Mucosa of gallbladder (tissue), 1 donor: ENCODE measurements around the gene CYB561D2. TPM values are rescaled to one million over a fixed set of nuclear protein-coding genes. Genes with fewer than 3 reads are reported as not detected.
A peak's percentile ranks its signal among the peaks of the same experiment; 100 is the strongest.

Source experiments
- DNase-seq: peaks from one replicate; pipeline ENCODE4 v3.0.0-alpha.2; 2020; ENCODE audit warnings: low spot score
- total RNA-seq: library from RNA; stranded (reverse); gene quantifications from one replicate; pipeline ENCODE4 v1.2.1, GENCODE V29; 2021
- donor health status: DM: no; HTN: no; CAD: no.

CYB561D2 gene
- total RNA-seq, 1 donor from 2014 or later, result 35.4 TPM

DNA sequence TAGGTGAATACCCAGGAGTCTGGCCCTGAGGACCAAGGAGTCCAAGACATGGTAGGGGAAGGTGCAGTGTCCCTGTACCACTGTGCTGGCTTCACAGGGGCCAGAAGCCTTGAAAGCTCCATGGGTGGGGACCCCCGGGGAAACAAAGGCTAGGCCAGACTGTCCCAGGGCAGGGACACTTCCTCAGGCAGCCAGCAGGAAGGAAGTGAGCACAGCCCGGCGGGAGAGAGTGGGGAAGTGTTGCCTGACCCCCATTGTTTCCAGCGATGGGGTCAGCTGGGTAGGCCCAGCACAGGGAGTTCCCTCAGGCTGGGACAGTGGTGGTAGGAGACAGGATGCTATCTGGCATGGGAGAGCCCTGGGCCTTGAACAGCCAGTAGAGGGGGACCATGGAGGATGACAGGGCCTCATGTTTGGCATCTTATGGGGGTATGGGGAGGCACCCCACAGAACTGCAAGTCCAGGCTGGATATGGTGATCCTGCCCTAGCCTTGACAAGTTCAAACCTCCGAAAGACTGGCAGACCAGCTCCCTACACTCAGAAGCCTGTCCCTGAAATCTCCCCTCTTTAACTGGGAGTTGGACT is 27.0 kb upstream of the CYB561D2 start:
- no peak for DNase-seq

GRCh38 chr3:50324351-50325112 is 26.1 kb upstream of the CYB561D2 start:
- no peak for DNase-seq

DNA sequence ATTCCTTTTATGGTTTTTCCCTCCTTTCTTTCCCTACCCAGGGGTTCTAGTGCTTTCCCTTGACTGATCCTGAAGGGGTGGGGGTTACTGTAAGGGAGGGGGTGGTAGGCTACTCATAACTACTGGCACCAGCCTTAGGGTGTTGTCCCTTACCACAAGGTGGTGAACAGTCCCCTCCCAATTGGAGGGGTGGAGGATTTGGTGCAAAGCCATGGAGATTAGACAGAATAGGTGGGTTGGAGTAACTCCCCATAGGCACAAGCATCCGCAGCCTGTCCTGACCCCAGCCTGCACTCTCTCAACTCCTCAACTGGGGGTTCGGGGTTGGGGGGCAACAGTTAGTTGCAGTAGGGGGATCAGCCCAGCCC is 25.6 kb upstream of the CYB561D2 start:
- DNase-seq, result no peak

GRCh38 chr3:50325497-50326181 is 25.0 kb upstream of the CYB561D2 start:
- no peak for DNase-seq

- DNase-seq, result no peak
Observed at GRCh38 chr3:50326182-50326541, 24.5 kb upstream of the CYB561D2 start.

DNA sequence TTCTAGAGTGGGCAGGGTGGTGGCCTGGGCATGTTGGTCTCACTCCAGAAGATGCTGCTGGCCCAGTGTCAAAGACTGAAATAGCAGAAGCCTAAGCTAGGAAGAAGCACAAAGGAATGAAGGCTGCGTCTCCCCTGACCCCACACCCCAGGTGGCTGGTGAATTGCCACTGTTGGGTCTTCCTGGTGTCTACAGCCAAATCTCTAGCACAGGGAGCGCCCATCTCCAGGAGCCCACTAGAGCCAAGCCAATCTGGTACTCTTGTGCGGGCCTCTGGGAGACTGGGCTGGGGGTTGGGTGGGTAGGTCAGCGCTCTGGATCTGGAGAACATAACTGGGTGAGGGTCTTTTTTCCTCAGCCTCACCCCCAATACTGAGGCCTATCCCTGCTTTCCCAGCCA is 23.5 kb upstream of the CYB561D2 start:
- no peak for DNase-seq

GRCh38 chr3:50327943-50328691 is 22.5 kb upstream of the CYB561D2 start, which contains the start of gene TUSC2:
Gene TUSC2, minus strand, starts transcription at chr3:50328223. Its CDS starts 124 bp downstream, at chr3:50328099.
- peak; percentile 98 for DNase-seq

DNA sequence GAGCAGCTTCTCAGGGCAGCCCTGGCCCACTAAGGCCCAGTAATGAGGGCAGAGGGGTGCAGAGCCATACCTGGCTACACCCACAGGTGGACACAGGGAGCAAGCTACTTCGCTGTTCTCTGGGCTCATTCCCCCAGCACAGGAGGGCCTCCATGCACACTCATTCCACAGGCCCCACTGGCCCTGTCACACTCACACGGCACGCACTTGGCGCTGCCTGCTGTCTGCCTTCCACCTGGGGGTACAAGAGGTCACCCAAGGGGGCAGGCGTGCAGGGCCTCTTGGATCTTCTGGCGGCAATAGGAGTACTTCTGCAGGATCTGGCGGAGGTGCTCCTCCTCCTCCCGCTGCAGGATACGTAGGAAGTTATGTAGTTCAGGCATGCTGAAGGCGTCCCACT is 20.3 kb upstream of the CYB561D2 start:
- DNase-seq, result no peak

DNA sequence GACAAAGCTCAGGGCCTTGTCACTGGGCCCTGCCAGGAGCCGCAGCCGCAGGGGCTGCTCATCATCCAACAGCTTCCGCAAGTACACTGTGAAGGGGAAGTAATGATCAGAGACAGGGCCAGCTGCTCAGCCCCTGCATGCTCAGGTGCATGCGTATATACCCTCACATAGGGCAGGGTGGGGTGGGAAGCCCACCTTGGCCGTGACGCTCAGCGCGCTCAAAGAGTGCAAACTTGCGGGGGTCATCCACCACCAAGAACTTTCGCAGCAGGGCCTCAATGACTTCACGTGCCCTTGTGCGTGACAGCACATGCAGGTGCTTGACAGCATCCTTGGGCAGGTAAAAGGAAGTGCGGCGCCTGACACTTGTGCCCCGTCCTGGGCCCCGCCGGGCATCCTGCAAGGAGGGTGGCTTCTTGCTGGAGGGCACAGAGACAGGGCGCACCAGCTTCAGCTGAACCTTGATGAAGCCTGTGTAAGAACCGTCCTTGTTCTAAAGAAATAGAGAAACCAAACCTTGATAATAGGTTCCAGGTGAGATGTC is 19.2 kb upstream of the CYB561D2 start:
- no peak for DNase-seq

- no peak for DNase-seq
Observed at GRCh38 chr3:50333744-50334328, 16.8 kb upstream of the CYB561D2 start.

DNA sequence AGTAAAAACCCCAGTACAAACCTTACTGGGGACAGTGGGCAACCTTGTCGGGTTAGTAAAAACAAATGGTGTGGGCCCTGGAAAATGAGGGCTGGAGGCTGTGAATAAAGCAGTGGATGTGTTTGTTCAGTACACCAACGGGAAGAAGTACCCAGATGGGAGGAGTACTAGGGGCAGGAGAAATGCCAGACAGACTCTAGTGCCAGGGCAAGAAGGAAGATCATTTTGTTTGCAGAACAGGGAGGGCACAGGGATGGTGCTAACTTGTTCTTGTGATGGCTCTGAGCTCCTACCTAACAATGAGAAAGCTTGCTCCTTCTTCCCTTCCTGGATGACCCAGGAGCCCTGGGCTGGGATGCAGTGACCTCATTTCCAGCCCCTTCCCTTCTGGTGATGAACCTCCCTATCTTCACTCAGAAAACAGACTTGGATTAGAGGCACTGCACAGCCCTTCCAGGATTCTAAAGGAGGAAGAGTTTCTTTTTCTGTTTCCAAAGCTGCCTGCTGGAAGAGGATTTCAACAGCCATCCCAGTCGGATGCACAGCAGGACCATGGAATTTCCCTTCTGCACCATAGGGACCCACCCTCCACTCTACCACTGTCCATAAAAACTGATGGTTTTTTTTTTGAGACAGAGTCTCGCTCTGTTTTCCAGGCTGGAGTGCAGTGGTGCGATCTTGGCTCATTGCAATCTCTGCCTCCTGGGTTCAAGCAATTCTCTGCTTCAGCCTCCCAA is 16.2 kb upstream of the CYB561D2 start:
- DNase-seq, result no peak

DNA sequence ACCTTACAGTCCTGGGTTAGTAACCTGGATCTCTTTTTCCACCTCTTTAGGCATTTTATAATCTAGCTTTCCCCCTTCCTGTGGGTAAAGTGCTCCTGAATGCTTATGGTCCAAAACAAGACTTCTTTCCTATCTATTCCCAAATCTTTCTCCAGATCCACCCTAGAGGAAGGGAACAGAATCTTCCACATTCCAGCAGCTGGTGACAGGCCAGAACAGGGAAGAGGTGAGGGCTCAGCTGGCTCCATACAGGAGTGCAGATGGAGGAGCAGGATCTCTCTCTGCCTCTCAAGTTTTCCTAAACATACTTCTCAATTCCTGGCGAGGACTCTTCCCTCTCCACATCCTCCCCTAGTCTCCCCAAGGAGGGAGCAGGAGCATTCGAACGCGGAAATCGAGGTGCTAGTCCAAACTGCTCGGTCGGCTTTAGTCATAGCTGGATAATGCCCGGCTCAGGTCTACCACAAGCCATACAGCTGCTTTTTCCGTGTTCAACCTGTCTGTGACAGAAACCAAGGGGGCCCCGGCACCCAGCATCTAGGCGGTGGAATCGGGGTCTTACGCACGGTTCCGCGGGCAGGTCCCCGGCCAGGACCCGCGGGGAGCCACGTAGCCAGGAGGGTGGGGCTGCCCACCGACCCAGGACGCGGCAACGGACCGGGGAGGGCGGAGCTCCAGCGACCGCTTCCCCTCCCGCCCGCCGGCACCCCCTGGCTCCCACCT is 14.0 kb upstream of the CYB561D2 start:
- no peak for DNase-seq

DNA sequence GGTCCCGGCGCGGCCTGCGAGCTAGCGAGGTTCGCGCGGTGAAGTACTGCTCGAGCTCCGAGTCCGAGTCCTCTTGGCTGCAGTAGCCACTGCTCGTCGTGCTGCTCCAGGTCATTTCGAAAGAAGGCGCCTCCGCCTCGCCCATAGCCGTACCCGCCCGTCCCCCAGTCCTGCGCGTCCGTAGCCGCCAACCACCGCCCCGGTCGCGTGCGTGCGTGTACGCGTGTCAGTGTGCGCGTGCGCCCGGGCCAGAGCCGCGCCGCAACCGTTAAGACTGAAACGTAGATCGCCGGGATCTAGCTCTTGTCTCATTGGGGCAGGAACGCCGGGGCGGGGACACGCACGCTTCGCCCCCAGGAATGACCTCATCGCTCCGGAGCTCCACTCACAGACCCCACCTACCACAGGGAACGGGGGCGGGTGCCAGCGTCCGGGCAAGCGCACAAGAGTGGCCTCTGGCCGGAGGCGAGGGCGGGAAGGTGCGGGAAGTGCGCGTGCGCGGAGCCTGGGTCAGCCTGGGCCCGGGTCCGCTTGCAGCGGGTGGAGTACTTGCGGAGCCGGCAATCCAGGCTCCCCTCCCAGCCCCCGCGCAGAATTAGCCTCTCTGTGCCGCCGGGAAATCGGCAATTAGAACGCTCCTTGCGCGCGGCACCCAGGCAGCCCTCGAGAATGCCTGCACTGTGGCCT is 13.3 kb upstream of the CYB561D2 start:
- peak; percentile 99 for DNase-seq

DNA sequence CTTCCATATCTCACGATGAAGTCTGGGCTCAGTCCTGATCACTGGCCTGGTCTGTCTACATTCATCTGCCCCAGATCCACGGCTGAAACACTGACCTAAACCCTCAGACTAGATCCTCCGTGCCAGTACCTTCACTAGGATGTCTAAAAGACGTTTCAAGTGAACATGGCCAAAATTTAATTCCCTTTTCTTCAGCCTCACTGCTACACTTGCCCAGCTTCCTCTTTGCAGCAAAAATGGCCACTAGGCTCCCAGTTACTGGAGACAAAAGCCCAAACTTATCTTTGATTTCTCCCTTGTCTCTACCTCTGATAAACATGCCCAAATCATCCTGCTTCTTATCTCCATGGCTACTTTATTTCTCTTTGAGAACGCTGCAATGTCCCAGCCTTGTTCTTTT is 11.7 kb upstream of the CYB561D2 start:
- no peak for DNase-seq

DNA sequence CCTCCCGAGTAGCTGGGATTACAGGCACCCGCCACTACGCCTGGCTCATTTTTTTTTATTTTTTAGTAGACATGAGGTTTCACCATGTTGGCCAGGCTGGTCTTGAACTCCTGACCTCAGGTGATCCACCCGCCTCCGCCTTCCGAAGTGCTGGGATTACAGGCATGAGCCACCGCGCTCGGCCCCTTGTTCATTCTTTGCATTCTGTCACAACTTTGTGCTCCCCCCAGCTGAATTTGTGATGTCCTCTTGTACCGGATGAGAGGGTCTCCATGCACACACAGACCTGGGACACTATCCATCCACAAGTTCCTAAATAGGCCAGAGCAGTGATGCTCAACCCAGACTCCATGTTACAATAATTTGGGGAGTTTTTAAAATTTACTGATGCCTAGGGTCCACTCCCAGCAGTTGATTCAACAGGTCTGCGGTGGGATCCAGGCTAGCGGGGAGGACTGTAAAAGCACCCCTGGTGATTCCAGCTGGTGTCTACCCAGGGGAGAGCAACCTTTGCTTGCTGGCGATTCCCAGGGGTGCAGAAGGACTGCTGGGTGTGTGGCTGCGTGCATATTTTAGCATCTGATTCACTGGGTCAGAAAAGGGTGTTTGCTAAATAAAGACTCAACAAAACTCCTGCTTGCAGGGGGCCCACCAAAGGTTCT is 11.0 kb upstream of the CYB561D2 start:
- no peak for DNase-seq

DNA sequence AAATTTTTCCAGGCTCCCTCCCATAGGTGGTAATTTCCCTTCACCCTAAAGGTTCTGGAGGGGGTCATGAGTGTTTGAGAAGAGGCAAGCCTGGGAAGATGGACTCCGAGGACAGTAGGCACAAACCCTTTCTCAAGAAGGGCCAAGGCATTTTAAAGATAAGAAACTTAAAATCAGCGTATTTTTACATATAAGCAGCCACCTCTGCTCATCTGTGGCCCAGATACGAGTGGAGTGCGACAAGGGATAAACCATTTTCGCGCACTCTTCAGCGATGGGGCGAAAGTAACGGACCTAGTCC is 10.6 kb upstream of the CYB561D2 start:
- no peak for DNase-seq

DNA sequence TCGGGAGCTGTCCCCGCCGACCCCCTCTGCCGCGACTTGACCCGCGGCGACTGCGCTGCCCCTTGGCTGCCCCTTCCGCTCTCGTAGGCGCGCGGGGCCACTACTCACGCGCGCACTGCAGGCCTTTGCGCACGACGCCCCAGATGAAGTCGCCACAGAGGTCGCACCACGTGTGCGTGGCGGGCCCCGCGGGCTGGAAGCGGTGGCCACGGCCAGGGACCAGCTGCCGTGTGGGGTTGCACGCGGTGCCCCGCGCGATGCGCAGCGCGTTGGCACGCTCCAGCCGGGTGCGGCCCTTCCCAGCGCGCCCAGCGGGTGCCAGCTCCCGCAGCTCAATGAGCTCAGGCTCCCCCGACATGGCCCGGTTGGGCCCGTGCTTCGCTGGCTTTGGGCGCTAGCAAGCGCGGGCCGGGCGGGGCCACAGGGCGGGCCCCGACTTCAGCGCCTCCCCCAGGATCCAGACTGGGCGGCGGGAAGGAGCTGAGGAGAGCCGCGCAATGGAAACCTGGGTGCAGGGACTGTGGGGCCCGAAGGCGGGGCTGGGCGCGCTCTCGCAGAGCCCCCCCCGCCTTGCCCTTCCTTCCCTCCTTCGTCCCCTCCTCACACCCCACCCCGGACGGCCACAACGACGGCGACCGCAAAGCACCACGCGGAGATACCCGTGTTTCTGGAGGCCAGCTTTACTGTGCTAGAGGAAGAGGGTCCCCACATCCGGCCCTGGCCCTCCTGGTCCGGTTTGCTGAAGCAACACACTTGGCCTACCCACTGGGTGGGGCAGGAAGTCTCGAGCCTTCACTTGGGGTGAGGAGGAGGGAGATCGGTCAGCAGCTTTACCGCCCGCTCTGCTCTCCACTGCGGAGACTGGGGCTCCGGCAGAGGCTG is 10.0 kb upstream of the CYB561D2 start, which contains the start of gene RASSF1:
Gene RASSF1, minus strand, starts transcription at position 389 of the 882 bp plus-strand sequence. Its CDS starts 31 bp downstream, at position 358.
- DNase-seq, result peak; percentile 54

DNA sequence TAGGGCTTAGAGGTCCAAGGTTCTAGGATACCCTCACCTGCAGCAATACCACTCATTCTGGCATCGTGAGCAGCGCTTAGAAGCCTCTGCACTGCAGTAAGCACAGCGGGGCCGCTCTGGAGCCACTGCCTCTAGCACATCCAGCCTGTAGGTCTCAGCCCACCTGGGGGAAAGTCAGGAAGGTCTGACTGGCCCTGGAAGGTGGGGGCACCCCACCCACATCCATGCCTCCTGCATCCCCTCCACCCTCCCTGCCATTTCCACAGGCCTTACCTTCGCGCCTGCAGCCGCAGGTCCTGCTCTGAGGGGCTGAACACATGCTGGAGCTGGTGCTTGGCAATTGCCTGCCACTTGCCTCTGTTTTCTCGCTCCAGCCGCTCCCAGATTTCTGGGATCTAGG is 9.1 kb upstream of the CYB561D2 start:
- no peak for DNase-seq
